ENCODE measurements around the gene C4A. TPM values are rescaled to one million over a fixed set of nuclear protein-coding genes. Genes with fewer than 3 reads are reported as not detected.
"Not testable (repeated sequence)": the region's sequence is repeated elsewhere in the genome, so short reads cannot be mapped to it uniquely, and the experiment has no call there.

Gene C4A
- total and polyA plus RNA-seq, 2 of the 8 experiments (the other 6 are each of a cell fraction or from before 2014, with no cell fraction given), result 0.62 to 2.4 TPM

- H3K4ac ChIP-seq (replicated peaks; ENCODE audit: insufficient read length, low read depth, low read length); H2BK15ac ChIP-seq (ENCODE audit: low read length); H2AFZ ChIP-seq (ENCODE audit: low read length); H3K9me3 ChIP-seq (ENCODE audit: insufficient read depth in 2 of 2, low read depth in 1 of 2, low read length in 1 of 2); H3K23ac ChIP-seq (ENCODE audit: insufficient read length); POLR2A ChIA-PET (ENCODE audit: partially characterized antibody); H2BK5ac ChIP-seq (ENCODE audit: low read depth, low read length); FAIRE-seq; H3K27ac ChIP-seq (ENCODE audit: low read depth, low read length); H3K9ac ChIP-seq (replicated peaks in 1 of 4; ENCODE audit: extremely low read depth in 1 of 4, low read depth in 3 of 4, low read length in 3 of 4); H4K8ac ChIP-seq (ENCODE audit: extremely low read depth, insufficient read depth, low read length); H2BK12ac ChIP-seq (ENCODE audit: low read depth, low read length); H4K91ac ChIP-seq (replicated peaks; ENCODE audit: insufficient read length, low read length); H3K4me3 ChIP-seq (ENCODE audit: extremely low read depth in 1 of 4, insufficient read depth in 2 of 4, low read depth in 3 of 4, low read length in 4 of 4); H2AK5ac ChIP-seq (ENCODE audit: low read depth, low read length); H3K23me2 ChIP-seq (ENCODE audit: low read depth, low read length); H4K20me1 ChIP-seq (replicated peaks in 1 of 2; ENCODE audit: control insufficient read depth in 1 of 2, insufficient read depth in 2 of 2, low read length in 2 of 2); H2BK120ac ChIP-seq (replicated peaks; ENCODE audit: low read depth, low read length); CTCF ChIA-PET (ENCODE audit: partially characterized antibody); DNase-seq (ENCODE audit: low read depth in 1 of 2, low spot score in 2 of 2); H3K79me2 ChIP-seq (ENCODE audit: control insufficient read depth in 1 of 2, insufficient read depth in 2 of 2, low read length in 2 of 2); H3K27me3 ChIP-seq (replicated peaks in 1 of 4; ENCODE audit: control insufficient read depth in 3 of 4, extremely low read depth in 1 of 4, insufficient read depth in 3 of 4, low read length in 3 of 4); H2BK20ac ChIP-seq (ENCODE audit: low read length); H3K56ac ChIP-seq (replicated peaks; ENCODE audit: insufficient read length, low read depth, low read length); H3K14ac ChIP-seq (ENCODE audit: insufficient read length); H3K18ac ChIP-seq (ENCODE audit: extremely low read depth, low read length); H3K79me1 ChIP-seq (ENCODE audit: low read depth, low read length); H3K4me2 ChIP-seq (ENCODE audit: insufficient read depth in 1 of 2, low read depth in 2 of 2, low read length in 2 of 2); H4K5ac ChIP-seq (ENCODE audit: insufficient read length, low read depth, low read length); H3K36me3 ChIP-seq (ENCODE audit: control insufficient read depth in 2 of 4, insufficient read depth in 4 of 4, low read length in 3 of 4); H3K4me1 ChIP-seq (replicated peaks in 1 of 4; ENCODE audit: control insufficient read depth in 3 of 4, insufficient read depth in 4 of 4, low read length in 3 of 4): not testable (repeated sequence)
- WGBS, 2 experiments (ENCODE audit: extremely low coverage in 1 of 2, insufficient coverage in 1 of 2, insufficient read length in 1 of 2, insufficient replicate concordance in 2 of 2, low coverage in 1 of 2, low lambda C conversion rate in 2 of 2, missing lambda C conversion rate in 1 of 2), result no CpG with 5 or more reads among the region's 10 CpGs
These were observed 7.5 kb downstream of the C4A start for GRCh38 chr6:31989363-31989762.

- H3K18ac ChIP-seq (ENCODE audit: extremely low read depth, low read length); H3K4me3 ChIP-seq (ENCODE audit: extremely low read depth in 1 of 4, insufficient read depth in 2 of 4, low read depth in 3 of 4, low read length in 4 of 4); H3K23me2 ChIP-seq (ENCODE audit: low read depth, low read length); H4K8ac ChIP-seq (ENCODE audit: extremely low read depth, insufficient read depth, low read length); H3K79me2 ChIP-seq (ENCODE audit: control insufficient read depth in 1 of 2, insufficient read depth in 2 of 2, low read length in 2 of 2); H2BK15ac ChIP-seq (ENCODE audit: low read length); H2BK20ac ChIP-seq (ENCODE audit: low read length); H3K23ac ChIP-seq (ENCODE audit: insufficient read length); DNase-seq (ENCODE audit: low read depth in 1 of 2, low spot score in 2 of 2); FAIRE-seq; H2BK12ac ChIP-seq (ENCODE audit: low read depth, low read length); H4K91ac ChIP-seq (replicated peaks; ENCODE audit: insufficient read length, low read length); H4K20me1 ChIP-seq (replicated peaks in 1 of 2; ENCODE audit: control insufficient read depth in 1 of 2, insufficient read depth in 2 of 2, low read length in 2 of 2); H3K27ac ChIP-seq (ENCODE audit: low read depth, low read length); H3K79me1 ChIP-seq (ENCODE audit: low read depth, low read length); H4K5ac ChIP-seq (ENCODE audit: insufficient read length, low read depth, low read length); H3K4me1 ChIP-seq (replicated peaks in 1 of 4; ENCODE audit: control insufficient read depth in 3 of 4, insufficient read depth in 4 of 4, low read length in 3 of 4); CTCF ChIA-PET (ENCODE audit: partially characterized antibody); H2AK5ac ChIP-seq (ENCODE audit: low read depth, low read length); H3K14ac ChIP-seq (ENCODE audit: insufficient read length); H2AFZ ChIP-seq (ENCODE audit: low read length); H3K9ac ChIP-seq (replicated peaks in 1 of 4; ENCODE audit: extremely low read depth in 1 of 4, low read depth in 3 of 4, low read length in 3 of 4); H3K27me3 ChIP-seq (replicated peaks in 1 of 4; ENCODE audit: control insufficient read depth in 3 of 4, extremely low read depth in 1 of 4, insufficient read depth in 3 of 4, low read length in 3 of 4); H2BK5ac ChIP-seq (ENCODE audit: low read depth, low read length); H2BK120ac ChIP-seq (replicated peaks; ENCODE audit: low read depth, low read length); H3K9me3 ChIP-seq (ENCODE audit: insufficient read depth in 2 of 2, low read depth in 1 of 2, low read length in 1 of 2); H3K4ac ChIP-seq (replicated peaks; ENCODE audit: insufficient read length, low read depth, low read length); H3K4me2 ChIP-seq (ENCODE audit: insufficient read depth in 1 of 2, low read depth in 2 of 2, low read length in 2 of 2); H3K56ac ChIP-seq (replicated peaks; ENCODE audit: insufficient read length, low read depth, low read length); H3K36me3 ChIP-seq (ENCODE audit: control insufficient read depth in 2 of 4, insufficient read depth in 4 of 4, low read length in 3 of 4); POLR2A ChIA-PET (ENCODE audit: partially characterized antibody): not testable (repeated sequence)
- 100% methylated on average over 3 of the region's 14 CpGs; no CpG with 5 or more reads in 1 of the 2 experiments for WGBS, 2 experiments (ENCODE audit: extremely low coverage in 1 of 2, insufficient coverage in 1 of 2, insufficient read length in 1 of 2, insufficient replicate concordance in 2 of 2, low coverage in 1 of 2, low lambda C conversion rate in 2 of 2, missing lambda C conversion rate in 1 of 2)
These were observed 12.6 kb downstream of the C4A start for GRCh38 chr6:31994421-31994820.

Data from H1 (cell line).